ENCODE results near the gene CETP.
A peak's percentile ranks its signal among the peaks of the same experiment; 100 is the strongest.
"Not testable (repeated sequence)": the region's sequence is repeated elsewhere in the genome, so short reads cannot be mapped to it uniquely, and the experiment has no call there.

CETP gene

GRCh38 chr16:56980792-56981724, 19.3 kb downstream of the CETP start:
- DNase-seq (ENCODE audit: low spot score) = no peak

- DNase-seq (ENCODE audit: low spot score) = no peak
Observed at GRCh38 chr16:56981729-56982271, 20.1 kb downstream of the CETP start.

GRCh38 chr16:56982695-56983094, 20.9 kb downstream of the CETP start:
- no peak for DNase-seq (ENCODE audit: low spot score)

- no peak for DNase-seq (ENCODE audit: low spot score)
Observed at GRCh38 chr16:56983211-56983751, 21.5 kb downstream of the CETP start.

GRCh38 chr16:56984639-56985038, 22.9 kb downstream of the CETP start:
- no peak for DNase-seq (ENCODE audit: low spot score)

- DNase-seq (ENCODE audit: low spot score) = no peak
Observed at GRCh38 chr16:56985288-56985961, 23.7 kb downstream of the CETP start.

GRCh38 chr16:56985962-56986360, 24.2 kb downstream of the CETP start:
- no peak for DNase-seq (ENCODE audit: low spot score)

- DNase-seq (ENCODE audit: low spot score) = no peak
Observed at GRCh38 chr16:56986361-56986760, 24.6 kb downstream of the CETP start.

GRCh38 chr16:56986908-56987307, 25.2 kb downstream of the CETP start:
- not testable (repeated sequence) for DNase-seq (ENCODE audit: low spot score)

- no peak for DNase-seq (ENCODE audit: low spot score)
Observed at GRCh38 chr16:56987692-56988091, 25.9 kb downstream of the CETP start.

GRCh38 chr16:56988161-56988947, 26.6 kb downstream of the CETP start:
- DNase-seq (ENCODE audit: low spot score) = no peak

GRCh38 chr16:56988948-56989945, 27.5 kb downstream of the CETP start, which contains the start of gene NLRC5:
Gene NLRC5 (plus strand): TSS chr16:56989557. CDS start chr16:57020713, 31,156 bp downstream.
- DNase-seq (ENCODE audit: low spot score) = peak; percentile 94

- DNase-seq (ENCODE audit: low spot score) = no peak
Observed at GRCh38 chr16:56989988-56990387, 28.2 kb downstream of the CETP start.

GRCh38 chr16:56990407-56991286, 28.9 kb downstream of the CETP start:
- no peak for DNase-seq (ENCODE audit: low spot score)

GRCh38 chr16:56992431-56992830, 30.7 kb downstream of the CETP start:
- not testable (repeated sequence) for DNase-seq (ENCODE audit: low spot score)

GRCh38 chr16:56993204-56993603, 31.5 kb downstream of the CETP start:
- DNase-seq (ENCODE audit: low spot score) = no peak

GRCh38 chr16:56994311-56994710, 32.6 kb downstream of the CETP start:
- no peak for DNase-seq (ENCODE audit: low spot score)

- no peak for DNase-seq (ENCODE audit: low spot score)
Observed at GRCh38 chr16:56995136-56995805, 33.5 kb downstream of the CETP start.

- DNase-seq (ENCODE audit: low spot score) = no peak
Observed at GRCh38 chr16:56997264-56997663, 35.5 kb downstream of the CETP start.
